GM10248 (cell line): Measurements from ENCODE around the gene TMEM134.
"Not testable (repeated sequence)": the region's sequence is repeated elsewhere in the genome, so short reads cannot be mapped to it uniquely, and the experiment has no call there.

Source experiments
- CTCF ChIA-PET: fragments of 300-600 bp; sonication (Branson Sonifier 250); formaldehyde crosslinking; extraction: SDS; loops from one replicate; lab custom pipeline; 2021; ENCODE audit warnings: antibody characterized with exemption; lab: Yijun Ruan, JAX
- POLR2A ChIA-PET: fragments of 350-650 bp; sonication (Branson Sonifier 250); formaldehyde crosslinking; extraction: SDS; loops from one replicate; lab custom pipeline; 2020; ENCODE audit warnings: antibody characterized with exemption; lab: Yijun Ruan, JAX
- DNase-seq: peaks from one replicate; pipeline ENCODE4 v3.0.0; 2012; ENCODE audit errors: extremely low spot score
- CTCF ChIP-seq: IDR thresholded peaks from 2 replicates; pipeline ENCODE4 v1.5.1; 2012; ENCODE audit warnings: mild to moderate bottlenecking, low read depth; ENCODE audit errors: extremely low read depth, missing control alignments, control extremely low read depth

TMEM134 gene

GRCh38 chr11:67466367-67466766 lies 2.7 kb downstream of the TMEM134 start:
- no peak for TF ChIP-seq CTCF
- CTCF ChIA-PET = interaction anchor here (1.2 kb wide), 1 partner anchor 163 kb away, joined by 4 read pairs; the partner anchor contains the start of gene NUDT8
- DNase-seq = no peak
- POLR2A ChIA-PET = interaction anchor here (0.6 kb wide), 2 partner anchors 29 to 50 kb away, joined by 3 read pairs; partner anchors contain the start of gene PTPRCAP

- POLR2A ChIA-PET = interaction anchor here (0.6 to 1.0 kb wide), 2 partner anchors 28 to 49 kb away, joined by 3 read pairs; partner anchors contain the start of gene PTPRCAP
- DNase-seq = not testable (repeated sequence)
- CTCF ChIA-PET = interaction anchor here (0.6 to 1.4 kb wide), 3 partner anchors 20 to 91 kb away, joined by 3 read pairs; no protein-coding TSS in a partner anchor
These were observed 3.5 kb downstream of the TMEM134 start for GRCh38 chr11:67465530-67465929.

- ChIA-PET POLR2A (interaction anchor here (0.8 to 1.0 kb wide), 2 partner anchors 28 to 60 kb away, joined by 3 read pairs; partner anchors contain the start of gene PTPRCAP), CTCF (interaction anchor here (0.6 to 1.4 kb wide), 3 partner anchors 21 to 91 kb away, joined by 3 read pairs; no protein-coding TSS in a partner anchor)
- DNase-seq = no peak
- no peak for TF ChIP-seq CTCF
These were observed 3.9 kb downstream of the TMEM134 start for GRCh38 chr11:67465189-67465510.

- TF ChIP-seq CTCF = no peak
- ChIA-PET CTCF (interaction anchor here (1.0 to 1.4 kb wide), 2 partner anchors 28 to 91 kb away, joined by 3 read pairs; no protein-coding TSS in a partner anchor), POLR2A (interaction anchor here (0.8 to 1.0 kb wide), 2 partner anchors 27 to 60 kb away, joined by 3 read pairs; partner anchors contain the start of gene PTPRCAP)
- DNase-seq = peak; percentile 94
These were observed 4.5 kb downstream of the TMEM134 start for GRCh38 chr11:67464411-67465188.

- no peak for DNase-seq
- no peak for TF ChIP-seq CTCF
- CTCF ChIA-PET = no interaction called here
- POLR2A ChIA-PET = no interaction called here
These were observed 5.2 kb downstream of the TMEM134 start for GRCh38 chr11:67463680-67464410.

- ChIA-PET CTCF (no interaction called here), POLR2A (no interaction called here)
- DNase-seq = no peak
- no peak for TF ChIP-seq CTCF
These were observed 5.9 kb downstream of the TMEM134 start for GRCh38 chr11:67463186-67463585.
